Measurements from ENCODE around the gene TDRD1. TPM values are rescaled to one million over a fixed set of nuclear protein-coding genes. Genes with fewer than 3 reads are reported as not detected.
A peak's percentile ranks its signal among the peaks of the same experiment; 100 is the strongest.

Gene TDRD1
- total and polyA plus RNA-seq, 2 experiments from 2014 or later: not detected

- WGBS, 2 experiments (ENCODE audit: low coverage in 1 of 2, low lambda C conversion rate in 2 of 2, missing lambda C conversion rate in 2 of 2): 93 to 96% methylated on average over 3 of the region's 3 CpGs
- TF ChIP-seq EZH2phosphoT487 (IDR thresholded peaks at IDR 0.05; ENCODE audit: insufficient read depth, low read depth) (no peak), EZH2 (IDR thresholded peaks at IDR 0.05; ENCODE audit: insufficient read depth, poor library complexity, severe bottlenecking) (no peak)
These were observed 10.6 kb upstream of the TDRD1 start for GRCh38 chr10:114168450-114169009.

DNA sequence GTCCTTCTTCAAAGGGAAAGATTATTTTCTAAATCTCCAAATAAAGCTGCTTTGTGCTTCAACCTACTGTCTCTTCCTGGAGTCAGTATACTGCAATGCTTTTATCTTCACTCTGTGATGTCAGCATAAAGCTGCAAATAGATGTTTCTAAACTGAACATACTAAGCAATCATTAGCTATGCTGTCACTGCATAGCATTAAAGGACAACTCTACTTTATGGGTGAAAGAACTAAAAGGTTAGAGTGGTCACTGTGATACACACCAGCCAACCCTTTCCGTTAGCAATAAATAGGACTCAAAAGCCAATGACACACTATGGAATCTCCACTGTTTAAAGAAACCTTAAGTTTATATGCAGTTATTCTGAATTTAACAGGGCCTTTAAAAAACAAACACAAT lies 6.9 kb upstream of the TDRD1 start:
- peak overlapping the region; percentile 65 for H3K27ac ChIP-seq
- H3K9me2 ChIP-seq (ENCODE audit: insufficient read depth): no peaks in the 10 kb centered on the region
- peaks cover 15% of the 10 kb centered on the region for H3K4me1 ChIP-seq (ENCODE audit: insufficient read depth)
- peak overlapping the region; percentile 97 for H3K4me3 ChIP-seq
- H3K9ac ChIP-seq: peak overlapping the region; percentile 97
- no peaks in the 10 kb centered on the region for H3K27me3 ChIP-seq (replicated peaks; ENCODE audit: insufficient read depth)
- H2AFZ ChIP-seq: peak overlapping the region; percentile 98; the same call in 1 of the 2 replicates
- H3K36me3 ChIP-seq (ENCODE audit: low read depth): no peaks in the 10 kb centered on the region
- no peaks in the 10 kb centered on the region for H3K9me3 ChIP-seq (ENCODE audit: low read depth)
- WGBS, 2 experiments (ENCODE audit: low coverage in 1 of 2, low lambda C conversion rate in 2 of 2, missing lambda C conversion rate in 2 of 2): 0 to 5% methylated on average over 1 of the region's 1 CpG
- no peaks in the 10 kb centered on the region for H4K20me1 ChIP-seq (ENCODE audit: insufficient read depth)
- peak overlapping the region; percentile 90 for H3K4me2 ChIP-seq (ENCODE audit: unreplicated experiment)
- TF ChIP-seq EZH2 (IDR thresholded peaks at IDR 0.05; ENCODE audit: insufficient read depth, poor library complexity, severe bottlenecking): no peak
- H3K79me2 ChIP-seq (ENCODE audit: insufficient read depth): peaks cover 69% of the 10 kb centered on the region
- peak; percentile 61 for DNase-seq
- H3F3A ChIP-seq (ENCODE audit: insufficient read depth): peaks cover 12% of the 10 kb centered on the region; the same call in 1 of the 2 replicates
- in situ Hi-C loops (cut with MboI): no loop called here

More at GRCh38 chr10:114168450-114169009, 10.6 kb upstream of the TDRD1 start:
- H3K9ac ChIP-seq: no peak overlapping the region
- no peaks in the 10 kb centered on the region for H4K20me1 ChIP-seq (ENCODE audit: insufficient read depth)
- H3K4me2 ChIP-seq (ENCODE audit: unreplicated experiment): no peak overlapping the region
- H3K36me3 ChIP-seq (ENCODE audit: low read depth): no peaks in the 10 kb centered on the region
- H2AFZ ChIP-seq: no peak overlapping the region
- no peak for DNase-seq
- in situ Hi-C loops (cut with MboI): no loop called here
- peaks cover 96% of the 10 kb centered on the region for H3K79me2 ChIP-seq (ENCODE audit: insufficient read depth)
- H3F3A ChIP-seq (ENCODE audit: insufficient read depth): peaks cover 13% of the 10 kb centered on the region; the same call in 1 of the 2 replicates
- H3K27ac ChIP-seq: no peak overlapping the region
- H3K4me3 ChIP-seq: no peak overlapping the region
- H3K9me3 ChIP-seq (ENCODE audit: low read depth): no peaks in the 10 kb centered on the region
- no peaks in the 10 kb centered on the region for H3K27me3 ChIP-seq (replicated peaks; ENCODE audit: insufficient read depth)
- peaks cover 17% of the 10 kb centered on the region for H3K4me1 ChIP-seq (ENCODE audit: insufficient read depth)
- no peaks in the 10 kb centered on the region for H3K9me2 ChIP-seq (ENCODE audit: insufficient read depth)

GRCh38 chr10:114172776-114173602 lies 6.2 kb upstream of the TDRD1 start:
- WGBS, 2 experiments (ENCODE audit: low coverage in 1 of 2, low lambda C conversion rate in 2 of 2, missing lambda C conversion rate in 2 of 2): 9 to 11% methylated on average over 9 of the region's 9 CpGs
- peaks cover 12% of the 10 kb centered on the region; the same call in 1 of the 2 replicates for H3F3A ChIP-seq (ENCODE audit: insufficient read depth)
- in situ Hi-C loops (cut with MboI): no loop called here

GRCh38 chr10:114173603-114173920 lies 5.6 kb upstream of the TDRD1 start:
- Histone ChIP-seq H4K20me1 (ENCODE audit: insufficient read depth) (no peaks in the 10 kb centered on the region), H3K9ac (peak overlapping the region; percentile 97), H3K79me2 (ENCODE audit: insufficient read depth) (peaks cover 55% of the 10 kb centered on the region), H3K4me2 (ENCODE audit: unreplicated experiment) (peak overlapping the region; percentile 90), H3K4me3 (peak overlapping the region; percentile 97), H3K4me1 (ENCODE audit: insufficient read depth) (peaks cover 15% of the 10 kb centered on the region), H3F3A (ENCODE audit: insufficient read depth) (peaks cover 12% of the 10 kb centered on the region; the same call in 1 of the 2 replicates), H3K27ac (peak overlapping the region; percentile 65), H3K27me3 (replicated peaks; ENCODE audit: insufficient read depth) (no peaks in the 10 kb centered on the region), H3K9me3 (ENCODE audit: low read depth) (no peaks in the 10 kb centered on the region), H2AFZ (peak overlapping the region; percentile 98), H3K9me2 (ENCODE audit: insufficient read depth) (no peaks in the 10 kb centered on the region), H3K36me3 (ENCODE audit: low read depth) (no peaks in the 10 kb centered on the region)
- in situ Hi-C loops (cut with MboI): no loop called here
- TF ChIP-seq EZH2 (IDR thresholded peaks at IDR 0.05; ENCODE audit: insufficient read depth, poor library complexity, severe bottlenecking): no peak
- TF ChIP-seq EZH2phosphoT487 (IDR thresholded peaks at IDR 0.05; ENCODE audit: insufficient read depth, low read depth): no peak
- peak; percentile 39 for DNase-seq
- 0 to 1% methylated on average over 19 to 23 of the region's 23 CpGs for WGBS, 2 experiments (ENCODE audit: low coverage in 1 of 2, low lambda C conversion rate in 2 of 2, missing lambda C conversion rate in 2 of 2)

More at GRCh38 chr10:114172776-114173602, 6.2 kb upstream of the TDRD1 start:
- H3K79me2 ChIP-seq (ENCODE audit: insufficient read depth): peaks cover 61% of the 10 kb centered on the region
- no peak for TF ChIP-seq EZH2 (IDR thresholded peaks at IDR 0.05; ENCODE audit: insufficient read depth, poor library complexity, severe bottlenecking)
- no peak for TF ChIP-seq EZH2phosphoT487 (IDR thresholded peaks at IDR 0.05; ENCODE audit: insufficient read depth, low read depth)
- no peaks in the 10 kb centered on the region for H3K27me3 ChIP-seq (replicated peaks; ENCODE audit: insufficient read depth)
- no peaks in the 10 kb centered on the region for H3K9me3 ChIP-seq (ENCODE audit: low read depth)
- H4K20me1 ChIP-seq (ENCODE audit: insufficient read depth): no peaks in the 10 kb centered on the region
- H3K4me2 ChIP-seq (ENCODE audit: unreplicated experiment): peak overlapping the region; percentile 90
- peaks cover 15% of the 10 kb centered on the region for H3K4me1 ChIP-seq (ENCODE audit: insufficient read depth)
- H3K9me2 ChIP-seq (ENCODE audit: insufficient read depth): no peaks in the 10 kb centered on the region
- peak overlapping the region; percentile 97 for H3K4me3 ChIP-seq
- no peaks in the 10 kb centered on the region for H3K36me3 ChIP-seq (ENCODE audit: low read depth)
- peak overlapping the region; percentile 98 for H2AFZ ChIP-seq
- H3K9ac ChIP-seq: peak overlapping the region; percentile 97
- DNase-seq: peak; percentile 29
- peak overlapping the region; percentile 65 for H3K27ac ChIP-seq
